IPS DF 4.7 (cell line): ENCODE data around the gene ATXN2.
"Not testable (repeated sequence)": the region's sequence is repeated elsewhere in the genome, so short reads cannot be mapped to it uniquely, and the experiment has no call there.

Source experiments
- DNase-seq: peaks from one replicate; pipeline ENCODE4 v3.0.0-alpha.2; 2013; ENCODE audit warnings: low spot score; ENCODE audit errors: extremely low read depth

Gene ATXN2

DNA sequence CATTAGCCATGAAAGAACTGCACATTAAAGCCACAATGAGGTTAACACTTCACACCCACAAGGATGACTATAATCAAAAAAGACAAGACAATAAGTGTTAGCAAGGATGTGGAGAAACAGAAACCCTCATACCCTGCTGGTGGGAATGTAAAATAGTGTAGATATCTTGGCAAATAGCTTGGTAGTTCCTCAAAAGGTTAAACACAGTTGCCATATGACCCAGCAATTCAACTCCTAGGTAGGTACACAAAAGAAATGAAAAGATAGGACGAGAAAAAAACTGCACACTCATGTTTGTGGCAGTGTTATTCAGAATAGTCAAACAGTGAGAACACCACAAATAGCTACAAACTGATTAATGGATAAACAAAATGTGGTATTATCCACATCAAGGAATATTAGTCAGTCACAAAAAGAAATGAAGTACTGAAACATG, 93.5 kb downstream of the ATXN2 start:
- no peak for DNase-seq

DNA sequence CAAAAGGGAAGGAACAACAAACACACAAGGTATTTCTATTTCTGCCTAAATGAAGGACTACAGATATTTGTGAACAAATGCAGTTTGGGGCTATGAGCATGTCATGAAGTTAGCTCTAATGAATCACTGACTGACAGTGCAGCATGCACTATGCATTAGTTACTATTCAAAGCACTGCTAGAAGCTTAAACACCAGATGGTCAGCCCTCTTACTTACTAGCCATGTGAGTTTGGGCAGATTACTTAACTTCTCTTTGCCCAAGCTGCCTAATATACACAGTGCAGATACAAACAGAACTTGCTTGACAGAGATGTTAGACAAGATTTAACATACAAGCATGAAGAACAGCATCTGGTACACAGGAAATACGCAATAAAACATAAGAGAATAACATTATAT, 96.0 kb downstream of the ATXN2 start:
- no peak for DNase-seq

DNA sequence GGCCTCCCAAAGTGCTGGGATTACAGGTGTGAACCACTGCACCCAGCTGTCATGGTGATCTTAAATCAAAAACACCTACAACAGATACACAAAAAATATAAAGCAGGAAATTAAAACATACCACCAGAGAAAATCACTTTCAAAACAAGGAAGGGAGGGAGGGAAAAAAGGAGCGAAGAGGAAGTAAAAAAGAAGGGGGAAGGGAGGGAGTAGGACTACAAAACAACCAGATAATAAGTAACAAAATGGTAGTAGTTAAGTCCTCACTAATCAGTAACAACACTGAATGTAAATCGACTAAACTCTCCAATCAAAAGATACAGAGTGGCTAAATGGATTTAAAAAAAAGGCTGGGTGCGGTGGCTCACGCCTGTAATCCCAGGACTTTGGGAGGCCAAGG, 104.4 kb downstream of the ATXN2 start:
- DNase-seq = no peak

DNA sequence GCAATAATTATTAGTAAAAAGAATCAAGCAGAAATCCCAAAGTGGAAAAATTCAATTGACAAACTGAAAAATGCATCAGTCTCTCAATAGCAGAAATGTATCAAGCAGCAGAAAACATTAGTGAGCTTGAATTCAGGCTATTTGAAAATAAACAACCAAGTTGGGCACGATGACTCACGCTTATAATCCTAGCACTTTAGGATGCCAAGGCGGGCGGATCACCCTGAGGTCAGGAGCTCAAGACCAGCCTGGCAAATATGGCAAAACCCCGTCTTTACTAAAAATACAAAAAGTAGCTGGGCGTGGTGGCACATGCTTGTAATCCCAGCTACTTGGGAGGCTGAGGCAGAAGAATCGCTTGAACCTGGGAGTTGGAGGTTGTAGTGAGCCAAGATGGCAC, 106.1 kb downstream of the ATXN2 start:
- DNase-seq = not testable (repeated sequence)

DNA sequence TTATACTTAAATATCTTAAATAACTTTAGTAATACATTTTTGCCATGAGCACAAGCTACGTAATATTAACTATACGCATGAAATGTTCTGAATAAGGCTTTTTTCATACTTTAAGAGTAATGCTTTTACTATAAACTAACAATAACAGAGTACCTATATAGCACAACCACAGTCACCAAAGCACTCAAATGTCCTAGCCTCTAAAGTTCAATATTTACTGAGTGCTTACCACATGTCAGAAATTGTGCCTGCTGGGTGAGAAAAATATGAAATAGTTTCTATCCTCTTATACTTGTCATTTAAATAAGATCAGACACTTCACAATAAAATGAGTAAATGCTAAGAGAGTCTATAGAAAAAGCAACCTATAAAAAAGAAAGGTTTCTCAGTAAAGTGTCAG, 110.3 kb downstream of the ATXN2 start:
- no peak for DNase-seq

DNA sequence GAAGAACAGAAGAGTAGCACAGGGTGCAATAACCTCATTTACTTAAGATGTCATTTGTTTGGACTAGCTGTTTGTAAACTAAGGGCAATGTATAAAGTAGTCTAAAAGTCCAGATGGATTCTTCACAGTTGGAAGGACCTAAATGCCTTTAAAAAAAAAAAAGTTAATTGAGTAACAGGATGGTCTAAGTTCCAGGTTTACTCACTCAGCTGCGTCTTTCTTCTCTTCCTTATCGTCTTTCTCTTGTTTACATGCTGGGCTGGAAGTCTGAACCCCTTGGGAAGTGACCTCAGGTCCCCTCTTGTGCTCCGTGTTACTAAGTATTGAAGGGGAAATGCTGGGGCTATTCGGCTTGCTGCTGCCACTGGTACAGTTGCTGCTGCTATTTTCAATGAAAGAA, 110.8 kb downstream of the ATXN2 start:
- no peak for DNase-seq

DNA sequence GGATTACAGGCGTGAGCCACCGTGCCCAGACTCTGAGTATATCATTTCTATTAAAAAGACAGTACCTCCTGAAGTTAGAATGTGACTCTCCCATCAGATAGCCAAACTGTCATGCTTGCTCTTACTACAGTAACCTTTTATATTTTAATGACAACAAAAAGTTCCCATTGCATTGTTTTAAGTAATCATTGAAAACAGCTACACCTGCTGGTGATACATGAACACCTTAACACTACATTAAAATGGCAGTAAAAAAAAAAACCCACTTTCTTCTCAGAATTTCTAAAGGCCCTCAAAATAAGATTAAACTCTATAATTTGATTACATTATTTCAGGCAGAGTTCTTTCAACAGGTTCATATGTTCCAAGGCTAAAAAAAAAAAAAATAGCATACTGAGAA, 116.7 kb downstream of the ATXN2 start:
- DNase-seq = no peak

DNA sequence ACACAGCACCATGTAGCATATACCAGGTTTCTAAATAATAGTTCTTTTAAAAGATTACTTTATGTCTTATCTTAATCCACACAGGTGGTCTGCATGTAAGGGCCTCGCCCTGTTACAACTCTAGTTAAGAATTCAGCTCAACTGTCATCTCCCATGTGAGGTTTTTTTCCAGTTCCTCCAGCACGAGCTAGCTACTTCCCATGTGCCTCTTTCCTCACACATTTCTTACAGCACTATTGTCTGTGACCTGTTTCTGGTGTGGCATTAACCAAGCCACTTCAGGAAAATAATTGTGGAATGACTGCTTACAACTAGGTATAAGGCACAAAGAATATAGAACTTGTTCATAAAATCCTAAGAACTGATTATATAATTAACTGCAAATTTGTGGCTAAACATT, 127.9 kb downstream of the ATXN2 start:
- no peak for DNase-seq

DNA sequence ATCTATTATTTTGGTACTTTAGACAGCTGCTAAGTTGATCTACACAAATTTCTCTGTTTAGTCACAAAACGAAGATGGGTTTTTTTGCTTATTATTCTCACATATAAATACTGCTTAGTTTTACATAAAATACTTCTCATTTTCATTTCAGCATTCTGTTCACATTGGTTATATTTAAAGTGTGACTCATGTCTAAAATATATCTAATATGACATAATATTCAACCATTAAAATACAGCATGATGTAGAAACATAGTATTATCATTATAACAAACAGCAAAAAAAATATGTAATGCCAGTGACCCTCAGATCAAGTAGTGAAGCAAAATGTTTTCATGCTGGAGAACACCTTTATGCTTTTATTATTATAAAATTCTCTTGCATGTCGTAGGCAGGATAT, 129.7 kb downstream of the ATXN2 start:
- no peak for DNase-seq

DNA sequence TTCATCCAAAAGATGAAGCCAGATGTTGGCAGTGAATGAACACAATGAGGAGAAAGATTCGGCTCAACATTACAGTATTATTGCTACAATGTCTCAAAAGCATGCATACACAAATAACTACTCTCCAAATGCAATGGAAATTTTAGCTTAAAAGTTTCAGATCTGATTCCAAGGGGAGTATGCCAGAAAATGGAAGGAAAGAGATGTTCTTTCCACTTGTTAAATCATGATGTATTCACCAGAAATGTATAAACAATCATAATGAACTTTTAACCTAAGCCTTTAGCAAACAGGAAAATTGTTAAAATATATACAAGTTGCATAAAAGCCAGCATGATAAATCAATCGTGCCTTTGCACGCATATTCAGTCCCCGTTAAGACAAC, 131.3 kb downstream of the ATXN2 start:
- no peak for DNase-seq

DNA sequence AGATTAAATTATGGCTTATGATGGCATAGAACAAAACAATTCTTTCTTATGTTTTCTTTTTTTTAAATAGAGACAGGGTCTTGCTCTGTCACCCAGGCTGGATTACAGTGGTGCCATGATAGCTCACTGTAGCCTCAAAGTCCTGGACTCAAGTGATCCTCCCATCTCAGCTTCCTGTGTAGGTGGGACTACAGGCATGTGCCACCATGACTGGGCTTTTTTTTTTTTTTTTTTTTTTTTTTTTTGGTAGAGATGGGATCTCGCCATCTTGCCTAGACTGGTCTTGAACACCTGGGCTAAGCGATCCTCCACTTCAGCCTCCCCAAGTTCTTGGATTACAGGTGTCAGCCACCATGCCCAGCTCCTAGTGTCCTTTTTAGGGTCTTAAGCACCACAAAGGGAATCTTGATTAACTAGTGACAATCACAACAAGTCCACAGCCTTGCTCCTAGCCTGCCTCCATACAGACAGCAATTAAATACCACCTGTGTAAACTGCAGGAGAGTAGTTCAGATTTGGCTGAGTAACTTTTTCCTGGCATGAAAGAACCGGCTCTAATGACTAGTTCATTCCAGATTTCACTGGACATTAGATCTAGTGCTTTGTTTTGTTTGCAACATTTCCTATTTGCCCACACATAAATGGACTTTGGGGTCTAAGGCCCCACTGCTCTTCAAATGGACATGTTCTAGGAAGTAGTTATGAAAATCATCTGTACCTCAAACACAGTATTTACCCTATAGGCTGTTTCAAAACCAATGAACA, 131.8 kb downstream of the ATXN2 start:
- DNase-seq = no peak

DNA sequence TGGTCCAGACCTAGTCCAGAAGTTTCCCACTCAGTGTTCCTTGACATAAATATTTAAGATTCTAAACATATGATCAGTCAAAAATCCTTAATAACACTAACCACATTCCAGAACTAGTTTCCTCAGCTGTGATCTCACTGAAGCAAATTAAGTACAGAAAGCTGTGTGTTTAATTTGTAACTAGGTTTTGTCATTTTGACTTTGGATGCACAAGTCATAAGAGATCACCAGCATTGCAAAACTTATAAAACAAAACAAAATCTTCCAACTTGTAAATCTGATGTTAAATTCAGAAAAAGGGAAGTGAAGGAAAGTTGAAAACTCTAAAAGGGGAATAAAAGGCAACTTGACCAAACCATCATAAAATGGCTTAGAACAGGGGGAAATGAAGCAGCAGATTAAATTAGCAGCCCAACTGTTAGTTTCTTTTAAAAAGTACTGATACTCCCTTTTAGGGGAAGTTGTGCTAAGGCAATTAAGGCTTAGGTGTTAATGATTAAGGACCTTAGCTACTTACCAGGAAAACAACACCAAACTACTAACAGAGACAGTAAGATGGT, 136.8 kb downstream of the ATXN2 start:
- DNase-seq = no peak

DNA sequence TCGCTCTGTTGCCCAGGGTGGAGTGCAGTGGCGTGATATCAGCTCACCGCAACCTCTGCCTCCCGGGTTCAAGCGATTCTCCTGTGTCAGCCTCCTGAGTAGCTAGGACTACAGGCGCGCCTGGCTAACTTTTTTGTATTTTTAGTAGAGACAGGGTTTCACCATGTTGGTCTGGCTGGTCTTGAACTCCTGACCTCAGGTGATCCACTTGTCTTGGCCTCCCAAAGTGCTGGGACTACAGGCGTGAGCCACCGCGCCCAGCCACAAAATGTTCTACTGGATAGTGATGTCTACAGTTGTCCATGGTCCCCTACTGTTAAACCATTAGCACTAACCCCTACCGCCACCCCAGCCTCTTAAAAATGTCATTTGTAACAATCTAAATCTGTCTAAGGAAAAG, 139.0 kb downstream of the ATXN2 start:
- DNase-seq = not testable (repeated sequence)

DNA sequence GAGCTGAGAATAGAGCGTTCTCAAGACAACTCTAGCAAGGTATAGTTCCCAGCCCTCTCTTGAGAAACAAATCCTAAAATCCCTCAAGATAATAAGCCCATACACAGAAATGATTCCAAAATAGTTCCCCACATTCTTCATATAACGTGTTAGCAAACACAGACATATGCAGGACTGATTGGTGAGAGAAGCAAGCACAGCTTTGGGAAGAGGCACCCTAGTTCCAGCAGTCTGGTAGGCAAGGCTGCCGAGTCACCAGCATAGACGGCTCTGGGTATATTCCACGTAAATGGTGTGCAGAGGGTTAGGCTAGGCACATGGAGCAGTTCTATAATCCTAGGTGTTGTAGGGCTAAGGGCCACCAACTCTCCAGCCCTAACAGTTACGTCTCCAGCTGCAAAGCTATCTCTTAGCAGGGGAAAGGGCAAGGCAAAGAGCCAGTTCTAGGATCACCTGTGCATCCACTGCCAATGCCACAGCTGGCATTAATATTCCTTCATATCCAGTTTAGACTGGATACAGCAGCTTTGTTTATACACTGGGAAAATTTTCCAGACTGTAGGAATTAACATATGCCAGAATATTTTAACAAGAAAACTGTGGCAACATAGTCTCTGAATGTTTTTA, 140.5 kb downstream of the ATXN2 start:
- no peak for DNase-seq

DNA sequence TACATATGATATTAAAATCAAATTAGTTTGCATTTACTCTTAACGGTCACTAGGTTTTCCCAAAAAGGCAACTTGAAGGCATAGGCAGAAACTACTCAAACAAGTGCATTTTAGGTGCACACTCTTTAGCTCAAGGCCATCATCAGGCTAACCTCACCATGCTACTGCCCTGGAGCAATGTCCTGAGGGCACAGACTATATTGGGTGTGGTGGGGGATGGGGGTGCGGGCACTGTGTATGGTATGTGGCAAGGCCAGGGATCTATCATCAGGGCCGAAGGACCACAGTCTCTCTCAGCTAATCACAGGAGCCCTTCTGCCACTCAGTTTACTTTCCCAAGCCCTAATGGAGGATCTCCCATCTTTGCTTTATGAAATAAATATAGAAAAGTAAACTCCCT, 141.5 kb downstream of the ATXN2 start:
- no peak for DNase-seq

DNA sequence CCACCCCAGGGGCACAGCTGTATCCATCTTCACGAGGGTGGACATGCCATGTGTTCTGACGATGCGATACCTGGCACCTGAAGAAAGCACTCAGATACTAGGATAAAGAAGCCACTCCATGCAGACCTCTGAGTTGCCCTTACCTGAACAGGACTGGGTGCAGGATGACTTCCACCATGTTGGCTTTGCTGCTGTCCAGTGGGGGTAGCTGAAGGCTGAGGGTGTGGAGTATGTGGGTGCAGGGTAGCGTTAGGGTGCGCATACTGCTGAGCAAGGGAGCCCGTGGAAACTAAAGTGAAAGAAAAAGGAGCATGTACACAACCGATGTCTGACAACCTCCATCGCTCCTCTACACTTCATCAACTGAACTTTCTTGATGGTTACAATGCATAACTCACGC, 142.0 kb downstream of the ATXN2 start:
- no peak for DNase-seq

DNA sequence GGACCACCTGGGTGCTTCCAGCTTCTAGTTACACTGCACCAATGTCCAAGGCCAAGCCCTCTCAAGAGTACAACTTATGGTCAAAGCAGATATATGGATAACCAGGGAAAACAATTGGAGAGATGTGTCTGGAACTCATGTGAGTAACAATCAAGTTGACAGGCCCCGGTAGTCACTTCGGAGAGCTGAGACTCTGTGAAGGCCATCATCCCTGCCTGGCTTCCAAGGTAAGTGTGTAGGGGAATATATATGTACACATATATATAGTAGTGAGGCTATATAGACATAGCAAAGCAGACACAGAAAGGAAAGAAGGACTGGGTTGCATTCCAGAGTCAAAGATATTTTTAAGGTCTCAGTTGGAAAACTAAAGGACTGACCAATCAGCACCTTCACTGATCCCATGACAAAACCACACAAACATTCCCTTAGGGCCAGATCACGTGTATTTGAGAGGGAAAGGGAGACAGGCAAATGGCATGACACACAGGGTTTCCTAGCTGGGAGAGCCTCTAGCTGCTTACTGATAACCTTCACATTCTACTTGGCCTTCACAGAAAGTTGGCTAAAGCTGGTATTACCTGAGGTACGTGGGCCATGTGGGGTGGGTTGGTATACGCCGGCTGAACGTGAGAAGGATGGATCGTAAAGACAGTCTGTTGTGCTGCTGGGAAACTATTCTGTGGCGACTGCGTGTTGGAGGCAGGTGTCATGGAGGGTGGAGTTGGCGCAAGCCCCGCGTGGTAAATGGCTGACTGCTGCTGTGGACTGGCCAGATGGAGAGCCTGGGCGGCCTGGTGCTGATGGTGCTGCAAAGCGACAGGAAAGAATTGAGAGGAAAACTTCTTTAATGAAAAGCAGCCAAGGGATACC, 143.4 kb downstream of the ATXN2 start:
- no peak for DNase-seq

DNA sequence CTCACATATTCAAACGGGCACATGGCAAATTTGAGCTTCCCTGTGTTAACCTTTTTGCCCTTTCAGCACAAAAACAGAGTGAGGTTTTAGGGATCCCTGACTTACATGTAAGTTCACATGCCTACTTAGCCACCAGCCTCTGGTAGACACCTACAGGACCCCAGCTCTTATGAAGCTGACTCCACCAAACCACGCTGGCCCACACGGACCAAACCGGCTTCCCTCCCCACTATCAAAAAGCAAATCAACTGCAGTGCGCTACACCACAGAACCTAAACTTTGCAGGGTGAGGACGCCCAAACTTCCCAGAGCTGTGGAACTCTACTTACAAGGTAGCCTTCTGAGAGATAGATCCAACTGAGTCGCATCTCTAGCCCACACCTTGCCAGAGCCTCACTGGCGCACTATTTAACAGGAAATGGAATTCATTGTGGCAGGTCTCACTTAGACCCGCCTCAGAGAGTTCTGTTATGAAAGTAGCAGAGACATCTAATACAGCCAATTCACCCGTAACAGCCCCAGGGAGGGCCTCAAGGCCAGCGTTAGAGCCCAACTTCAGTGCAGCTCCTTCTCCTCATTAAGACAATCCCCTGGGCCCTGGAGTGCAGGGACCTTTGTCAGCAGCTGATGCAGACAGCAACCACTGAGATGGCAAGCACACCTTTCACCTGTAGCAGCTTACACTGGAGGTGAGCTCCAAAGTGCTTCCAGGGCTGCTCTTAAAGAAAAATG, 144.2 kb downstream of the ATXN2 start:
- no peak for DNase-seq

DNA sequence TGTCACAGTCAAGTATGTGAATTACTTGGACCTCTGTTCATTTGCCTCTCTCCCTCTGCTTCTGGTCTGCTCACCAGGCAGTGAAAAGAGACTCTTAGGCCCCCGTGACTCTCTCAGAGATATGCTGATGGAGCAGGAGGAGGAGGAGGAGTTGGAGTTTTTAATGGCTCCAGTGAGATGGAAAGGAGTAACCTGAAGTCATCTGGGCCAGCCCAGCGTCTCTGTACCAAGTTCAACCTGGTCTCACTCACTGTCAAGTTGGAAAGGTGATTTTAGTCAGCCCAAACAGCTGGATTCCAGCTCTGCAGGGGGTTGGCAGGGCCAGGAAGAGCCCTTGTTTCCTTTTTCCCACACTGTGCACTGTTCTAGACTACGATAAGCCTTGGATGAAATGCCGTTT, 144.8 kb downstream of the ATXN2 start:
- DNase-seq = no peak

DNA sequence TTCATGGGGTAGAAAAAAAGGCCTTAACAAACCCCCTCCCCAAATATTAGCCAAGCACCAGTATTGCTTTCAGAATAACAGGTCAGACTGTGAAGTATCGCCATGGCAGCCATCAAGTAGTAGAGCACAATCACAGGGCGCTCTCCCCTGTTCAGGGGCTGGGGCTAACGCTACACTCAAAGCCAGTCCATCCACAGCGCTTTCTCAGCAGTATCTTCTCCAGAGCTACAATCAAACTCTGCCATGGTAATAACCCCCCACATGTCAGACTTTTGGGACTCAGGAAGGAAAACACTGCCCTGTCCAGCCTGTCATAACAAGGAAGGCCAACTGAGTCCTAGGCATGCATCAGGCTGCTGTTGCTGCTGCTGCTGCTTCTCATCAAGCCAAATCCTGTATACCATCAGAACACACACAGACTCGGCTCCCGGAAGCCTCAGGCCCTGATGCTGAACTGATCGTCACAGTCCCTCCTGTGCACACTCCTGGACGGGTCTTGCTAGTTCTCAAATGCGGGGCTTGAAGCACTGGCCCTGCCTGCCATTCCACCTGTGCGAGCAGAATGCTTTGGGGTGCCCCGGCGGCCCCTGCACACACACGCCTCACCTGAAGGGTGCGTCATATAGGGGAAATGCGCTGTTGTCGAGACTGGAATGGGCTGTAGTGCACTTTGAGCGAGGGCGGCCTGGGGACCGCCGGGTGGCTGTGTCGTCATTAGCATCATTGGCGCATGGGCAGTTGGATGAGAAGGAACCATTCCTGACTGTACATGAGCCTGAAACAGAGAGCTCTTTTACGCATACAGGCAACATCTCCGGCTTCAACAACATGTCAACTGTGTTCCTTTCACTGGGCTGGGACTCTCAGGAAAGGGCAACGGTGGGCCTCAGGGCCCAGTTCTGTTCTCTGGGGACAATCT, 145.8 kb downstream of the ATXN2 start:
- no peak for DNase-seq
